ENCODE data around the gene SBF2. TPM values are rescaled to one million over a fixed set of nuclear protein-coding genes. Genes with fewer than 3 reads are reported as not detected.

Gene SBF2
- total and polyA plus RNA-seq, 2 of the 13 experiments (the other 11 are each of a cell fraction or from before 2014, with no cell fraction given): 24.0 to 45.8 TPM

DNA sequence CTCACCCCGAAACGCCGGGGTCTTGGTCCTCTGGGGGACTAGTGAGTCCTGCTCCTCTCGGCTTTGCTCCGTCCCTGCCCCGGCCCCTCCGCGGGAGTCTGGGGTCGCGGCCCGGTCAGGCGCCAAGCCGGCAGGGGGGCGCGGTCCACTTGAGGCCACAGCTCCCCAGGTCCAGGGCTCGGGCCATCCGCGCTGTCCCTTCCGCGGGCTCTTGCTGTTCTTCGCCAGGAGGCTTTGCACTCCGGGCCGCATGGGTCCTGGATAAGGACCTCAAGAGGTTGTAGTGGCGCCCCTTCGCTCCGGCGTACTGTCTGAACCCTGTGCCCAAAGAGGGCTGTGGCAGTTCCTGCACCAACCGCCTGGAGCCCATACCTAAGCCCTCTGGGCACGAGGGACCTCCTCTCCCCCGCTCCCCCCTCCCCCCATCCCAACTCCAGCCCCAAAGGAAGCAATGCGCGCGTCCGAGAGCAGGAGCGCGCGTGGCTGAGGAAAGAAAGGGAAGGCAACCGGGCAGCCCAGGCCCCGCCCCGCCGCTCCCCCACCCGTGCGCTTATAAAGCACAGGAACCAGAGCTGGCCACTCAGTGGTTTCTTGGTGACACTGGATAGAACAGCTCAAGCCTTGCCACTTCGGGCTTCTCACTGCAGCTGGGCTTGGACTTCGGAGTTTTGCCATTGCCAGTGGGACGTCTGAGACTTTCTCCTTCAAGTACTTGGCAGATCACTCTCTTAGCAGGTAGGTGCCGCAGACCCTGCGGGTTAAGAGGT is 10.7 kb upstream of the SBF2 start, which contains the start of gene ADM (continued):
- TF ChIP-seq ZKSCAN5 (CRISPR knock-in tag; IDR thresholded peaks at IDR 0.05) (no peak), GATA4 (IDR thresholded peaks at IDR 0.05; ENCODE audit: borderline replicate concordance, low read depth) (peak; percentile 93), TBX3 (IDR thresholded peaks at IDR 0.05; ENCODE audit: borderline replicate concordance) (no peak), MLX (CRISPR knock-in tag; IDR thresholded peaks at IDR 0.05) (no peak; the same call in 1 of the 2 replicates), ZNF766 (CRISPR knock-in tag; IDR thresholded peaks at IDR 0.05; ENCODE audit: borderline replicate concordance) (peak; percentile 95), ZBTB20 (CRISPR knock-in tag; IDR thresholded peaks at IDR 0.05; ENCODE audit: borderline replicate concordance, low read depth) (no peak), PRDM10 (CRISPR knock-in tag; IDR thresholded peaks at IDR 0.05; ENCODE audit: low read depth) (peak; percentile 41; the same call in 1 of the 2 replicates), ZNF652 (CRISPR knock-in tag; IDR thresholded peaks at IDR 0.05; ENCODE audit: borderline replicate concordance, low read depth) (no peak), ARNTL (CRISPR knock-in tag; IDR thresholded peaks at IDR 0.05) (no peak), ZFP41 (CRISPR knock-in tag; IDR thresholded peaks at IDR 0.05; ENCODE audit: borderline replicate concordance) (no peak), ZFAT (CRISPR knock-in tag; conservative IDR thresholded peaks at IDR 0.05) (no peak), ZNF432 (CRISPR knock-in tag; IDR thresholded peaks at IDR 0.05; ENCODE audit: borderline replicate concordance) (no peak), THAP9 (CRISPR knock-in tag; IDR thresholded peaks at IDR 0.05; ENCODE audit: borderline replicate concordance) (peak; percentile 51; the same call in 1 of the 2 replicates), ZNF501 (CRISPR knock-in tag; IDR thresholded peaks at IDR 0.05) (peak; percentile 11; the same call in 1 of the 2 replicates), IRF9 (CRISPR knock-in tag; IDR thresholded peaks at IDR 0.05; ENCODE audit: borderline replicate concordance) (peak; percentile 11; the same call in 1 of the 2 replicates), HOXD1 (CRISPR knock-in tag; IDR thresholded peaks at IDR 0.05) (no peak)
